ENCODE results near the gene ZDHHC1.
"Not testable (repeated sequence)": the region's sequence is repeated elsewhere in the genome, so short reads cannot be mapped to it uniquely, and the experiment has no call there.

ZDHHC1 gene

DNA sequence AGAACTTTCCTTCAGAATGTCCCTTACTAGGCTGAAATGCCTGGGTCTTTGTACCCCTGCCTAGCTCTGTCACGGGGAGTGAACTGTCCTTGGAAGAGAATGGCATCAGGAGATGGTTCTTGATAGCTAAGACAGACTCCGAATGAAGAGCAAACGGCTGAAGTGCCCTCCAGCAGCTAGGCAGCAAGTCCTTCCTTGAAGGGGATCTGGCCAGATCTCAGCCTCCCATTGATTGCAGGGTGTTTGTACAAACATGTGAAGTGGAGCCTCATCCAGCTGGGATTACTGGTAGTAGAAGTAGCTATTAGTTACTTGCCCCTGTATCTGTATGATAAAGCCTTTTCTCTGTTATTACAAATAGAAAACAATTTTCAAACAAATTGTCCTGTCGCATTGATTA lies 58.7 kb downstream of the ZDHHC1 start:
- Histone ChIP-seq H3K27ac (no peak overlapping the region), H3K4me1 (no peaks in the 10 kb centered on the region), H3K4me3 (ENCODE audit: low read depth, low read length) (no peak overlapping the region), H3K79me2 (no peaks in the 10 kb centered on the region), H3K4me2 (ENCODE audit: low read length) (no peak overlapping the region), H3K9ac (no peak overlapping the region), H3K36me3 (ENCODE audit: control insufficient read depth, insufficient read depth, low read length) (no peaks in the 10 kb centered on the region), H3K27me3 (ENCODE audit: control insufficient read depth, insufficient read depth, low read length) (no peaks in the 10 kb centered on the region), H2AFZ (no peak overlapping the region), H3K9me3 (ENCODE audit: control insufficient read depth, low read length) (no peaks in the 10 kb centered on the region)
- TF ChIP-seq CTCF (IDR thresholded peaks at IDR 0.05): no peak

GRCh38 chr16:67356396-67356795 lies 59.9 kb downstream of the ZDHHC1 start:
- H3K79me2 ChIP-seq: no peaks in the 10 kb centered on the region
- H3K9ac ChIP-seq: no peak overlapping the region
- H3K27me3 ChIP-seq (ENCODE audit: control insufficient read depth, insufficient read depth, low read length): no peaks in the 10 kb centered on the region
- no peak for TF ChIP-seq CTCF (IDR thresholded peaks at IDR 0.05)
- no peaks in the 10 kb centered on the region for H3K36me3 ChIP-seq (ENCODE audit: control insufficient read depth, insufficient read depth, low read length)
- no peak overlapping the region for H3K4me3 ChIP-seq (ENCODE audit: low read depth, low read length)
- no peaks in the 10 kb centered on the region for H3K4me1 ChIP-seq
- H2AFZ ChIP-seq: no peak overlapping the region
- no peak overlapping the region for H3K27ac ChIP-seq
- no peaks in the 10 kb centered on the region for H3K9me3 ChIP-seq (ENCODE audit: control insufficient read depth, low read length)
- no peak overlapping the region for H3K4me2 ChIP-seq (ENCODE audit: low read length)

DNA sequence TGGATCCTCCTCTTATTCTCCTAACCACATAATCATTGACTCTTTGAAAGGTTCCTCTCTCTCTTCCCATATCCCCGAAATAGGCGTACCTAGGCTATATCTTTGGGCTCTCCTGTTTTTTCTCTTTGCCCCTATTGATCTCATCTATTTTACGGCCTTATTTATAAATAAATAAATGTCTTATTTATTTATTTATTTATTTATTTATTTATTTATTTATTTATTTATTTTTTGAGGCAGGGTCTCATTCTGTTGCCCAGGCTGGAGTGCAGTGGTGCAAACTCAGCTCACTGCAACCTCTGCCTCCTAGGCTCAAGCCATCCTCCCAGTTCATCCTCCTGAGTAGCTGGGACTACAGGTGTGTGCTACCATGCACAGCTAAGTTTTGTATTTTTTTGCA lies 63.8 kb downstream of the ZDHHC1 start:
- H3K9me3 ChIP-seq (ENCODE audit: control insufficient read depth, low read length); H3K9ac ChIP-seq; H3K27me3 ChIP-seq (ENCODE audit: control insufficient read depth, insufficient read depth, low read length); H3K27ac ChIP-seq; H3K4me3 ChIP-seq (ENCODE audit: low read depth, low read length); H3K79me2 ChIP-seq; H3K36me3 ChIP-seq (ENCODE audit: control insufficient read depth, insufficient read depth, low read length); H2AFZ ChIP-seq; H3K4me1 ChIP-seq; H3K4me2 ChIP-seq (ENCODE audit: low read length): not testable (repeated sequence)

DNA sequence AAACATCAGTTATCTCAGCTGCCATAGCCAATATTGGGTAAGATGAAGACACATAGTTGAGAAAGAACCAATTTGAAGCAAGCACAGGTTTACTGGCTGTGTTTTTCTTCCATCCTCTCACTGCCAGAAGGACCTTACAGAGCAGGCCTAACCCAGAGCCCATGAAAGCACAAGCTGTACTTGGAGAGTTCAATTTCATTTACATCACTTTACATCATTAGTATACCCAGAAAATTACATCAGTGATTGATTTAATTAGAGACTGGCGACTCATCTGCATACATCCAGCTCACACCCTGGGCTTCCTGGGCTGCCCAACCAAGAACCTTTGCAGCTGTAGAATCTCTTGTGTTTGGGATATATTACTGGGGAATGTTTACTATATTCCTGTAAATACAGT lies 66.0 kb downstream of the ZDHHC1 start:
- no peak for TF ChIP-seq CTCF (IDR thresholded peaks at IDR 0.05)
- H3K9me3 ChIP-seq (ENCODE audit: control insufficient read depth, low read length): no peaks in the 10 kb centered on the region
- no peak overlapping the region for H3K4me3 ChIP-seq (ENCODE audit: low read depth, low read length)
- no peak overlapping the region for H3K9ac ChIP-seq
- H3K4me2 ChIP-seq (ENCODE audit: low read length): no peak overlapping the region
- H3K36me3 ChIP-seq (ENCODE audit: control insufficient read depth, insufficient read depth, low read length): no peaks in the 10 kb centered on the region
- H3K4me1 ChIP-seq: no peaks in the 10 kb centered on the region
- no peak overlapping the region for H2AFZ ChIP-seq
- no peak overlapping the region for H3K27ac ChIP-seq
- H3K27me3 ChIP-seq (ENCODE audit: control insufficient read depth, insufficient read depth, low read length): no peaks in the 10 kb centered on the region
- H3K79me2 ChIP-seq: no peaks in the 10 kb centered on the region

DNA sequence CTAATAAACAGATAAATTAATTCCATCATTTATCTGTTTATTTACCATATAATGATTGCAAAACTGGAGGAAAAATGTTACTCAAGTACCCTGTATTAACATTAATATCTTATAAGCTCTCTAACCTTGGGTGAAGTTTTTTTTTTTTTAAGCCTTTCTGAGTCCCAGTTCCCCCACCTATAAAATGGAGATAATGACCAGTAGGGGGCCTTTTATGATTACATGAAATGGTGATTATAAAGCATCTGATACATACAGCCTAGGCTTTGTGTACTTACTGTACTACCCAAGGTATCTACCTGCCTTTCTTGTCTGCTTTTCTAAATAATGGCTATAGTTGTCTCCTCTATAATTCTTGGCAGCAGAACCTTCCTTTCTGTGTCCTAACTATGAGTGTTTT lies 67.1 kb downstream of the ZDHHC1 start:
- Histone ChIP-seq H3K9me3 (ENCODE audit: control insufficient read depth, low read length) (no peaks in the 10 kb centered on the region), H3K4me3 (ENCODE audit: low read depth, low read length) (no peak overlapping the region), H3K9ac (no peak overlapping the region), H3K36me3 (ENCODE audit: control insufficient read depth, insufficient read depth, low read length) (no peaks in the 10 kb centered on the region), H3K4me1 (no peaks in the 10 kb centered on the region), H2AFZ (no peak overlapping the region), H3K27me3 (ENCODE audit: control insufficient read depth, insufficient read depth, low read length) (no peaks in the 10 kb centered on the region), H3K4me2 (ENCODE audit: low read length) (no peak overlapping the region), H3K79me2 (no peaks in the 10 kb centered on the region), H3K27ac (no peak overlapping the region)
- no peak for TF ChIP-seq CTCF (IDR thresholded peaks at IDR 0.05)

Measured in parathyroid adenoma (tissue), 2 donors.